A375 (cell line): Measurements from ENCODE around the gene TNF. TPM values are rescaled to one million over a fixed set of nuclear protein-coding genes. Genes with fewer than 3 reads are reported as not detected.

Experiments used
- small RNA-seq: library from RNA; depleted of rRNA; stranded (forward); fragments of <200 nt; gene quantifications from one replicate; pipeline ENCODE3, GENCODE V24; 2014
- total RNA-seq: library from RNA; depleted of rRNA; stranded (reverse); fragments of >200 nt; shearing (Covaris generic); gene quantifications from 2 replicates; pipeline ENCODE4 v1.2.3, GENCODE V29; 2014; rRNA removed

The TNF gene
- total RNA-seq: 0.19 TPM in 1 of 2 replicates, not detected in the other

DNA sequence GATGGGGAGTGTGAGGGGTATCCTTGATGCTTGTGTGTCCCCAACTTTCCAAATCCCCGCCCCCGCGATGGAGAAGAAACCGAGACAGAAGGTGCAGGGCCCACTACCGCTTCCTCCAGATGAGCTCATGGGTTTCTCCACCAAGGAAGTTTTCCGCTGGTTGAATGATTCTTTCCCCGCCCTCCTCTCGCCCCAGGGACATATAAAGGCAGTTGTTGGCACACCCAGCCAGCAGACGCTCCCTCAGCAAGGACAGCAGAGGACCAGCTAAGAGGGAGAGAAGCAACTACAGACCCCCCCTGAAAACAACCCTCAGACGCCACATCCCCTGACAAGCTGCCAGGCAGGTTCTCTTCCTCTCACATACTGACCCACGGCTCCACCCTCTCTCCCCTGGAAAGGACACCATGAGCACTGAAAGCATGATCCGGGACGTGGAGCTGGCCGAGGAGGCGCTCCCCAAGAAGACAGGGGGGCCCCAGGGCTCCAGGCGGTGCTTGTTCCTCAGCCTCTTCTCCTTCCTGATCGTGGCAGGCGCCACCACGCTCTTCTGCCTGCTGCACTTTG, at the start of gene TNF:
Gene TNF (plus strand): TSS at position 231 of the 567 bp plus-strand sequence. CDS start 177 bp downstream, at position 408.

DNA sequence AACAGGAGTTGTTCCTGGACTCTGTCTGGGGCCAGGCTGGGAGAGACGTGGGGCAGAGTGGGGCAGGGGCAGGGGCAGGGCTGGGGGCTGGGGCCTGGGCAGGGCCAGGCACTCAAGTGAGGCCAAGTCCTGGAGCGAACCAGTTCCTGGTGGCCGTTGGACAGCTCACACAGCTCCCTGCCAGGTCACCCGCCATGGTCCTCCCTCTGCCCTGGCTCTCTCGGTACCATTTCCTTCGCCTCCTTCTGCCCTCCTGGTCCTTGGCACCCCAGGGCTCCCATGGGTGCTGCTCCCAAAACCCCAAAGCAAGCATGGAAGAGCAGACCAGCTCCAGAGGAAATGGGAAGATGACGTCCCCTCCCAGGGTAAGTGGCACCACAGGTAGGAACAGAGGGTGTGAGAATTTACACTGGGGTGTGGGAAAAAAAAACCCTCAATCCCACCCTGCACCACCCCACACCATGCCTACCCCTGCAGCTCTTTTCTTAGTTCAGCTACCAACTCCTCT, 46.5 kb upstream of the TNF start, which contains the start of gene MCCD1:
Gene MCCD1 (plus strand): TSS at position 142 of the 508 bp plus-strand sequence. CDS start 53 bp downstream, at position 195.

GRCh38 chr6:31541658-31542521, 33.5 kb upstream of the TNF start, which contains the start of gene DDX39B:
Gene DDX39B (minus strand): TSS chr6:31542003. CDS start chr6:31540532, 1,471 bp downstream.

DNA sequence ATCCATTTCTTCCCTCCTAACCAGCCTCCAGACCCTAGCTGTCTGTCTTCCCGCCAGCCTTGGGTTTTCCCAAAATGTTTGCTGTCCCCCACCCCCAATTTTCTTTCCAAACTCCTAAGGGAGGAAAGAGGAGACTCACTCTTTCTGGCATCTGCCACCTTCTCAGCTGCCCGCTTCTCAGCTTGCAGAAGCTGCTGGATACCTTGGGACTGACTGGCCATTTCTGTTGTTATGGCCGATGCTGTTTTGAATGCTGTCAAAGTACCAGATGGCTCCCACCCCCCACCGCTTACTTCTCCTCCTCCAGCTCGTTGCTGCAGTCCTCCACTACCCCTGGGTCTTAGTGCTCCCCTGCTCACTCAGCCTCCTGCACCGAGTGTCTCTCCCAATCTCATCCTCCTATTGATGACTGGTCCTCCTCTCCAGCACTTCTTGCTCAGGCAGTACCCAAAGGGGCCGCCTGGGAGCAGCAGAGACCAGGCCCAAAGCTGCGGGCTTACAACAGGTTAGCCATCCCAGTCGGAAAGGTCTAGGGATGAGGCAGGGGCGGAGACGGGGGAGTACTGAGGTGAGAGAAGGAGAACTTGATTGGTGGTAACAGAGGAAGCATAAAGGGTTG, 28.9 kb upstream of the TNF start, which contains the start of gene ATP6V1G2:
Gene ATP6V1G2 (minus strand): TSS at position 270 of the 619 bp plus-strand sequence. CDS start 49 bp downstream, at position 221.

DNA sequence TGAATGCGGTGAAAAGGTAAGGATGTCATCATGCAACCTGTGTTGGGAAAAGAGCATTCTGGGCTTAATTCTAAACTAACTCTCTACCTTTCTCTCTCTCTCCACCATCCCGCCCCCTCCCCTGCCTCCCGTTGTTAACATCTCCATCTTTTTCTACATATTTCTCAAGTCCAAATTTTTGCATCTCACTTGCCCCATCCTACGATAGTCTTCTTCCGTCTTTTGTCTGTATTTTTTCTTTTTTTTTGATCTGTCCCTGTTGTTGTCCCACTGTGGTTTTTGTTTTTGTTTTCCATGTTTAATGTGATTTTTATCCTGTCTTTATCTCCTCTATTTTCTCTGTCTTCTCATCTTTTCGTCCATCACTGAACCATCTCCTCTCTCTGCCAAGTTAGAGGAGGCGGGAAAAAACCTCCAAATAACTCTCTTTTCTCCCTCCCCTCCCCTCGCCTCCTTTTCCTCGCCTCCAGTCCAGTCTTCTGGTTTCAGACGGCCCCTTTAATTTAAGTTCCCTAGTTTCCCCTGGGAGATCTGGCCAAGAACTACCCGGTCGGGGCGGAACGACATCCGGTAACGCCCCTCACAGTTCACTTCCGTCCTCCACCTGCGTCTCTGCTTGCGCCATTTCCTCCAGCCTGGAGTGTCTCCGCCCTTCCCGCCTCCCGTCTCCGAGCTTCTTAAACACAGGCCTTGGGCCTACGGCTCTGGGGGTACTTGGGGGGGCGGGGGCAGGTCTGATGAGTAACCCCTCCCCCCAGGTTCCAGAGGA, 28.2 kb upstream of the TNF start, which contains the start of gene NFKBIL1:
Gene NFKBIL1 (plus strand): TSS at position 651 of the 769 bp plus-strand sequence. CDS start 87 bp downstream, at position 738.

GRCh38 chr6:31572041-31572911, 3.1 kb upstream of the TNF start, which contains the start of gene LTA:
Gene LTA (plus strand): TSS chr6:31572289. CDS start chr6:31572743, 454 bp downstream.

GRCh38 chr6:31582230-31582643, 6.9 kb downstream of the TNF start, which contains the start of gene LTB:
Gene LTB (minus strand): TSS chr6:31582424. CDS start chr6:31582417, 7 bp downstream.

GRCh38 chr6:31586008-31586407, 10.6 kb downstream of the TNF start, which contains the start of gene LST1:
Gene LST1 (plus strand): TSS chr6:31586277. CDS start chr6:31587300, 1,023 bp downstream.

GRCh38 chr6:31614684-31615578, 39.6 kb downstream of the TNF start, which contains the start of gene AIF1:
Gene AIF1 (plus strand): TSS chr6:31615234. CDS start chr6:31615330, 96 bp downstream.

GRCh38 chr6:31620586-31621319, 45.4 kb downstream of the TNF start, which contains the start of gene PRRC2A:
Gene PRRC2A (plus strand): TSS chr6:31620715. CDS start chr6:31622790, 2,075 bp downstream.

Small RNA genes within 50 kb of the gene (small RNA-seq; reads per million reads assigned to genes)
- gene SNORA38 (4.7 reads per million, percentile 84 among the genes with 10 or more reads in this experiment), gene SNORD117 (101 reads per million, percentile 96 among the genes with 10 or more reads in this experiment), gene SNORD84 (not detected), gene UQCRHP1 (not detected)

Other genes with a start within 250 kb of the TNF start
- 167 and 231 TPM in 2 replicates for gene HLA-B, start 218.4 kb upstream of the TNF start, total RNA-seq
- 9.9 and 12.0 TPM in 2 replicates for gene MICA, start 172.0 kb upstream of the TNF start, total RNA-seq
- gene MICB, start 77.4 kb upstream of the TNF start, total RNA-seq: 6.1 and 7.0 TPM in 2 replicates
- gene MCCD1, start 46.6 kb upstream of the TNF start, total RNA-seq: not detected in 2 replicates
- gene DDX39B, start 33.6 kb upstream of the TNF start, total RNA-seq: 495 and 540 TPM in 2 replicates
- 0.26 and 1.9 TPM in 2 replicates for gene ATP6V1G2, start 29.0 kb upstream of the TNF start, total RNA-seq
- 32.6 and 37.2 TPM in 2 replicates for gene NFKBIL1, start 28.0 kb upstream of the TNF start, total RNA-seq
- not detected in 2 replicates for gene LTA, start 3.3 kb upstream of the TNF start, total RNA-seq
- not detected in 2 replicates for gene LTB, start 6.9 kb downstream of the TNF start, total RNA-seq
- gene LST1, start 10.7 kb downstream of the TNF start, total RNA-seq: not detected in 2 replicates
- gene NCR3, start 17.4 kb downstream of the TNF start, total RNA-seq: not detected in 2 replicates
- gene AIF1, start 39.7 kb downstream of the TNF start, total RNA-seq: not detected in 2 replicates
- 90.3 and 94.7 TPM in 2 replicates for gene PRRC2A, start 45.1 kb downstream of the TNF start, total RNA-seq
- 209 and 229 TPM in 2 replicates for gene BAG6, start 77.1 kb downstream of the TNF start, total RNA-seq
- 0.19 and 2.5 TPM in 2 replicates for gene APOM, start 80.3 kb downstream of the TNF start, total RNA-seq
- gene C6orf47, start 85.2 kb downstream of the TNF start, total RNA-seq: 17.9 and 18.9 TPM in 2 replicates
- gene GPANK1, start 89.4 kb downstream of the TNF start, total RNA-seq: 31.7 and 40.6 TPM in 2 replicates
- 129 and 169 TPM in 2 replicates for gene CSNK2B, start 90.5 kb downstream of the TNF start, total RNA-seq
- gene LY6G5B, start 94.4 kb downstream of the TNF start, total RNA-seq: 1.7 and 3.4 TPM in 2 replicates
- 0.94 TPM in 1 of 2 replicates, not detected in the other for gene LY6G5C, start 105.5 kb downstream of the TNF start, total RNA-seq
- 25.7 and 26.1 TPM in 2 replicates for gene ABHD16A, start 127.8 kb downstream of the TNF start, total RNA-seq
- gene LY6G6F, start 131.3 kb downstream of the TNF start, total RNA-seq: not detected in 2 replicates
- gene LY6G6D, start 139.8 kb downstream of the TNF start, total RNA-seq: not detected in 2 replicates
- not detected in 2 replicates for gene LY6G6C, start 146.2 kb downstream of the TNF start, total RNA-seq
- gene MPIG6B, start 147.8 kb downstream of the TNF start, total RNA-seq: not detected in 2 replicates
- 25.3 and 28.6 TPM in 2 replicates for gene DDAH2, start 153.7 kb downstream of the TNF start, total RNA-seq
- 484 and 511 TPM in 2 replicates for gene CLIC1, start 161.0 kb downstream of the TNF start, total RNA-seq
- gene MSH5, start 164.4 kb downstream of the TNF start, total RNA-seq: 14.9 and 36.7 TPM in 2 replicates
- 13.0 and 13.2 TPM in 2 replicates for gene SAPCD1, start 187.1 kb downstream of the TNF start, total RNA-seq
- 0.34 TPM in 2 replicates for gene VWA7, start 201.8 kb downstream of the TNF start, total RNA-seq
- 57.3 and 58.7 TPM in 2 replicates for gene VARS1, start 220.2 kb downstream of the TNF start, total RNA-seq
- gene LSM2, start 231.4 kb downstream of the TNF start, total RNA-seq: 39.2 and 40.2 TPM in 2 replicates
- gene HSPA1L, start 239.7 kb downstream of the TNF start, total RNA-seq: 0.11 and 0.50 TPM in 2 replicates
- gene HSPA1A, start 240.0 kb downstream of the TNF start, total RNA-seq: 37.6 and 43.8 TPM in 2 replicates